SJSA1 (cell line): ENCODE data around the gene SYNDIG1. TPM values are rescaled to one million over a fixed set of nuclear protein-coding genes. Genes with fewer than 3 reads are reported as not detected.

Source experiments
- DNase-seq, 2 experiments: peaks; one replicate each; pipeline ENCODE4 v3.0.0-alpha.2; 2015 to 2020; ENCODE audit warnings: low spot score in 2 of 2, low read depth in 1 of 2
- H3K27ac ChIP-seq: fragments of 250-450 bp; sonication (Bioruptor Pico); 2 replicates; pipeline ENCODE4 v1.5.1; 2020; ENCODE audit warnings: mild to moderate bottlenecking, moderate library complexity
- H3K27me3 ChIP-seq: fragments of 250-450 bp; sonication (Bioruptor Pico); replicated peaks from 2 replicates; pipeline ENCODE4 v1.5.1; 2020; ENCODE audit warnings: mild to moderate bottlenecking, moderate library complexity
- H3K36me3 ChIP-seq: fragments of 250-450 bp; sonication (Bioruptor Pico); 2 replicates; pipeline ENCODE4 v1.5.1; 2020; ENCODE audit warnings: mild to moderate bottlenecking
- H3K4me1 ChIP-seq: fragments of 250-450 bp; sonication (Bioruptor Pico); replicated peaks from 2 replicates; pipeline ENCODE4 v1.6.1; 2021; ENCODE audit warnings: mild to moderate bottlenecking
- H3K4me3 ChIP-seq: fragments of 250-450 bp; sonication (Bioruptor Pico); 2 replicates; pipeline ENCODE4 v1.5.1; 2020; ENCODE audit warnings: mild to moderate bottlenecking
- H3K9me3 ChIP-seq: fragments of 250-450 bp; sonication (Bioruptor Pico); replicated peaks from 2 replicates; pipeline ENCODE4 v1.5.1; 2020; ENCODE audit warnings: mild to moderate bottlenecking
- total RNA-seq: library from RNA; depleted of rRNA; stranded (reverse); fragments of >200 nt; shearing (Covaris generic); gene quantifications from 2 replicates; pipeline ENCODE4 v1.2.3, GENCODE V29; 2014

The SYNDIG1 gene
- total RNA-seq, 1 experiment from 2014 or later: not detected

DNA sequence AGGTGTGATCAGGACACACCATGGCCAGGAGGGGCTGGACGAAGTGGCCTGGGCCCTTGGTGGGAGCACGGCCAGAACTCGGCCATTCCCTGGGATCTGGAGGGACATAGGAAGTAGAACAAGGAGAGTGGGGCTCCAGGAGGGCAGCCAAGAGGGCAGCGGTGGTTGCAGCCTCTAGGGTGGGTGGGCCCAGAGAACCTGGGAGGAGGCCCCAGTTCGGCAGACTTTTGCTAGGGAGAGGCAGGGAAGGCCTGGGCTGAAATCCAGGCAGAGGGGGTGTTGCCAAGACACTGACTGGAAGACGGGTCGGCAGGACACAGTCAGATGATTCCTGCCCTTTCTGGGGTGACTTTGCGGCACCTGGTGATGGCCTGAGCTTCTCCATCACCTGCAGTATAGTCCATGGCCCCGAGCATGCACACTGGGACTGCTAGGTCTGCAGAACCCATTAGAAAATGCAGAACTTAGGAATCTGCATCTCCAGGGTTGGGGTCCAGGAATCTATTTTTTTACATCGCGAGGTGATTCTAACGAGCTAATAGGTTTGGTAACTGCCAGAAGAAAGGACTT lies 224.8 kb downstream of the SYNDIG1 start:
- no peak for DNase-seq
- Histone ChIP-seq H3K27me3 (no peaks in the 10 kb centered on the region), H3K4me1 (no peaks in the 10 kb centered on the region), H3K4me3 (no peak overlapping the region), H3K27ac (no peak overlapping the region), H3K9me3 (no peaks in the 10 kb centered on the region), H3K36me3 (no peaks in the 10 kb centered on the region)

DNA sequence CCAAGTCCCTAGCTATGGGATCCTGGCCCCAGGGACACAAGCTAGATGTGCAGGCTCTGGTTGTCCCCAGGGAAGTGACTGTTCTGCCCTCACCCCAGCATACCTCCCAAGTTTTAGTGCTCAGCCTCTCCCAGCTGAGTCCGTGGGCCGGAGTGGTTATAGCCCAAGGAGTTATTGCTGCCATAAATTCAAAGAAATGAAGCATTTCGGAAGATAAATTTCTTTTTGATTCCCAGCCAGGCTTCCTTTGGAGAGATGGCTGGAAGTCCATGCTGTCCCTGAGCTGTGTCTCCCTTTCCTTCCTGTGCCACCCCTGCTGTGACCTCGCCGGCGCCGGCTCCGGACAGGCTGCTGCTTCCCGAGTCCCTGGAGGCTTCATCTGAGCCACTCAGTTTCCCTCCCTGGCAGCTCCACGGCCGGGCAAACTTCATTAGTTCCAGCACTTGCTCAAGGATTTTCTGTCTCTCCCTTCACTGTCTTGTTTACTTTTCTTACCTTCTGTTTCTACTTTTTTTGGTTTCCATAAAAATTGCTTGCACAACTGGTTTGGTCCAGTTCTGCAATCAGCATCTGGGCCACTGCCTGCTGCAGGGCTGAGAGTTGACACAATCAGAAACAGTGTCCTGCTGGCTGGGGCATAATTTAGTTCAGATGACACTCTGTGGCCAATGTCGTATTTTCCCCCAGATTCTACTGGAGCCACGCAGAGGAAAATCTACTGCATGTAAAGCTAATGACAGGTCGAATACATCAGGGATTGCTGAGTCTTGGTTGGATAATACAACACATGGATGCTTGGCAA lies 225.5 kb downstream of the SYNDIG1 start:
- no peaks in the 10 kb centered on the region for H3K27me3 ChIP-seq
- DNase-seq: no peak
- no peaks in the 10 kb centered on the region for H3K4me1 ChIP-seq
- no peak overlapping the region for H3K4me3 ChIP-seq
- H3K36me3 ChIP-seq: no peaks in the 10 kb centered on the region
- H3K27ac ChIP-seq: no peak overlapping the region
- H3K9me3 ChIP-seq: no peaks in the 10 kb centered on the region

DNA sequence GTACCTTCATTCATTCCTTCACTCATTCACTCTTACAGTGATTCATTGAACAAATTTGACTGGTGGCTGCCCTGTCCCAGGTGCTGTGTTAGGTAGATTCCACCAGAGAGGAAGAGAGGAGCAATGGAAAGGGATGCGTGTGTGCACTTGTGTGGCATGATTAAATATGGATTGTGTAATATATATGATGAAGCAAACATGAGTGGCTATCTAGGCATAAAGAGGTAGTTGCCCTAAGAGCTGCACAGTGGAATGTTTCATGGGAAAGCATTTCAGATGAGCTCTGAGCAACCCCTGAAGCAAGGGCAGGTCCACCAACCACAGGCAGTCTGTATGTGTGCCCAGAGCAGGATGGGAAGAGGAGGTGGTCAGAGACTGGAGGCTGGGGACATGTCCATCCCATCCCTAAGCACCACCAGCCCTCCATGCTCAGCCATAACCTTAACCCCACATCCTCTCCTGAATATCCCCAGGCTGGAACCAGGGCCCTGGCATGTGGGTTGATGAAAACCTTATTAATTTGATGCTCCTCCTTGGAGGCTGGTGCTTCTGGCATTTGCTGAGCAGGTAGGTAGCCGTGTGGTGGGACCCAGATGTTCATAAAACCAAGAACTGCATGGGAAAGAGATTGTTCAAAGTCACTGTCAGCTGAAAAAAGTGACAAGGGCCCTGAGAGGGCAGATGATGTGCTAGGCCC lies 226.2 kb downstream of the SYNDIG1 start:
- no peak for DNase-seq
- Histone ChIP-seq H3K27me3 (no peaks in the 10 kb centered on the region), H3K36me3 (no peaks in the 10 kb centered on the region), H3K27ac (no peak overlapping the region), H3K9me3 (no peaks in the 10 kb centered on the region), H3K4me3 (no peak overlapping the region), H3K4me1 (no peaks in the 10 kb centered on the region)

DNA sequence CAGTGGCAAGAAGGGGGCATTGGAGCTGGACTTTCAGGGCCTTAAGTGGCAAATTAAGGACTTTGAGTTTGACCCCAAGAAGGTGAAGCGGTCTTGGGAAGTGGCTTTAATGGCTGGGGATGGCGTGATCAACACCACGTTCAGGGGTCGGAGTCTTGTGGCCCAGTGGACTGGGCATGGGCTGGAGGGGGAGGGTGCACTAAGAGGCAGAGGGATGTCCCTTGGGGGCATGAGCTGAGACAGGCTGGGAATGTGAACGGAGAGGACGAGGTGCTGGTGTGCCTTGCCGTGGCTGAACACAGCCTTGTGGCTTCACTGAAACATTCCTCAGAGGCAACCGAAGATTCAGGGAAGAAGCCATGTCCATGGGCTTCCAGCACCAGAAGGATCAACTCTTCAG lies 227.0 kb downstream of the SYNDIG1 start:
- DNase-seq: no peak
- no peak overlapping the region for H3K4me3 ChIP-seq
- H3K27me3 ChIP-seq: no peaks in the 10 kb centered on the region
- no peaks in the 10 kb centered on the region for H3K36me3 ChIP-seq
- no peak overlapping the region for H3K27ac ChIP-seq
- H3K9me3 ChIP-seq: no peaks in the 10 kb centered on the region
- no peaks in the 10 kb centered on the region for H3K4me1 ChIP-seq

- Histone ChIP-seq H3K27ac (no peak overlapping the region), H3K27me3 (no peaks in the 10 kb centered on the region), H3K9me3 (no peaks in the 10 kb centered on the region), H3K4me3 (no peak overlapping the region), H3K36me3 (no peaks in the 10 kb centered on the region), H3K4me1 (no peaks in the 10 kb centered on the region)
- DNase-seq: no peak
These were observed 228.0 kb downstream of the SYNDIG1 start for GRCh38 chr20:24697411-24697810.

- DNase-seq: no peak
These were observed 228.8 kb downstream of the SYNDIG1 start for GRCh38 chr20:24698189-24698588.

DNA sequence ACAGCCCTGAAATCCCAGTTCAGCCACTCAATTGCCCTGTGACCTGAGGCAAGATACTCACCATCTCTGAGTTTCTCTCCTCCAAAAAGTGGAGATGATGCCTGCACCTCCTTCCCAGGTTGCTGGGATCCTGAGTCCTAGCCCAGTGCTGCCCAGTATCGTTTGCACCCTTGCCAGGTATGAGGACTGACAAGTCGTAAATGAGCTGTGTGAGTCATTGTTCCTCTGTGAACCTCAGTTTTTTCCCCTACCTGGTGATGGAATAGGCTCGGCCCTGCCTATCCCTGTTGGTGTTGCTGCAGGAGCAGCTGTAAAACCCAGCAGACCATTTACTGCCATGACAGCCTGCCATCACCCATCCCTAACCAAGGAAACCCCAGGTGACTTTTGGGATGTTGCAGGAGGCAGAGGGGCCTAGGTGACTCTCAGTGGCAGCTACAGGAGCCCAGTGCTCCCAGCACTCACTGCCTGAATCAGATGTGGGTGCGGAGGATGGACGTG lies 229.3 kb downstream of the SYNDIG1 start:
- Histone ChIP-seq H3K9me3 (no peaks in the 10 kb centered on the region), H3K27ac (no peak overlapping the region), H3K27me3 (no peaks in the 10 kb centered on the region), H3K4me3 (no peak overlapping the region), H3K36me3 (no peaks in the 10 kb centered on the region), H3K4me1 (no peaks in the 10 kb centered on the region)
- no peak for DNase-seq

More at GRCh38 chr20:24698189-24698588, 228.8 kb downstream of the SYNDIG1 start:
- H3K4me3 ChIP-seq: no peak overlapping the region
- H3K27ac ChIP-seq: no peak overlapping the region
- no peaks in the 10 kb centered on the region for H3K9me3 ChIP-seq
- H3K4me1 ChIP-seq: no peaks in the 10 kb centered on the region
- H3K27me3 ChIP-seq: no peaks in the 10 kb centered on the region
- H3K36me3 ChIP-seq: no peaks in the 10 kb centered on the region

- Histone ChIP-seq H3K27ac (no peak overlapping the region), H3K4me1 (no peaks in the 10 kb centered on the region), H3K36me3 (no peaks in the 10 kb centered on the region), H3K9me3 (no peaks in the 10 kb centered on the region), H3K27me3 (no peaks in the 10 kb centered on the region), H3K4me3 (no peak overlapping the region)
- no peak for DNase-seq
These were observed 230.1 kb downstream of the SYNDIG1 start for GRCh38 chr20:24699321-24700165.

DNA sequence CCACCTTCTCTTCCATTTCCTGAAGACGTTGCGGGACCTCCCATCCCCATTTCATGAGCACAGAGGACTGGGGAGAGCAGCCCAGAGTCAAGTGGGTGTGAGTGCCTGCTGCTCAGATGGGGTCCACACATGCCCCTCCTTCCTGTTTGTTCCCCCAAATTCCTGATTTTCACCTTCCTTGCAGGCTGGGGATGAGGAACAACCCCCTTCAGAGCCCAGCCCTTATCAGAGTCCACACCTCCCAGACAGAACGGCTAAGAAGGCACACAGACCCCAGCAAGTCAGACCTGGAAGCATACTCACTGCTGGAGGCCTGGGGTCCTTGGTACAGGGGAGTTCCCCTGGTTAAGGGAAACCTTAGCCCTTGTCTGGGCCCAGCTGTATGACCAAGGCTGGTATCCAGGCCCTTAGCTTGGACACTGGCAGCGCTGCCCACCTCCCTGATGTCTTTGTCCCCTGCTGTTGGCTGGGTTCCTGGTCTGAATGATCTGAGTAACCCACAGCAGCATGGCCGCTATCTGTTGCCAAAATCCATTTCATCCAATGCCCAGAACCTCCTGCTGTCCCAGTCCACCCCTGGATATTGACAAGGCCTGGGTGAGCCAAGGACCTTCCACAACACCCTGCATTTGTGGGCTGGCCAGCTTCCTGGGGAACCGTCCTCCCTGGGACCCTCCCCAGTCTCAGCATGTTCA lies 230.9 kb downstream of the SYNDIG1 start:
- no peak overlapping the region for H3K27ac ChIP-seq

GRCh38 chr20:24701027-24701426 lies 231.6 kb downstream of the SYNDIG1 start:
- Histone ChIP-seq H3K4me3 (no peak overlapping the region), H3K27ac (no peak overlapping the region), H3K27me3 (no peaks in the 10 kb centered on the region), H3K36me3 (no peaks in the 10 kb centered on the region), H3K9me3 (no peaks in the 10 kb centered on the region), H3K4me1 (no peaks in the 10 kb centered on the region)
- DNase-seq: no peak

More for the DNA sequence above, 230.9 kb downstream of the SYNDIG1 start:
- Histone ChIP-seq H3K4me1 (no peaks in the 10 kb centered on the region), H3K4me3 (no peak overlapping the region), H3K9me3 (no peaks in the 10 kb centered on the region), H3K36me3 (no peaks in the 10 kb centered on the region), H3K27me3 (no peaks in the 10 kb centered on the region)
- no peak for DNase-seq

GRCh38 chr20:24701668-24702067 lies 232.2 kb downstream of the SYNDIG1 start:
- Histone ChIP-seq H3K36me3 (no peaks in the 10 kb centered on the region), H3K27ac (no peak overlapping the region), H3K27me3 (no peaks in the 10 kb centered on the region), H3K4me1 (no peaks in the 10 kb centered on the region), H3K4me3 (no peak overlapping the region), H3K9me3 (no peaks in the 10 kb centered on the region)
- no peak for DNase-seq

- no peaks in the 10 kb centered on the region for H3K9me3 ChIP-seq
- H3K36me3 ChIP-seq: no peaks in the 10 kb centered on the region
- H3K27ac ChIP-seq: no peak overlapping the region
- no peaks in the 10 kb centered on the region for H3K27me3 ChIP-seq
- no peak for DNase-seq
- H3K4me1 ChIP-seq: no peaks in the 10 kb centered on the region
- H3K4me3 ChIP-seq: no peak overlapping the region
These were observed 233.3 kb downstream of the SYNDIG1 start for GRCh38 chr20:24702501-24703283.
